Epidermal melanocyte (primary cell): Measurements from ENCODE around the gene IGFBP3.

ENCODE experiments used
- DNase-seq: peaks from one replicate; pipeline ENCODE4 v3.0.0; 2011; ENCODE audit warnings: low spot score; ENCODE audit not compliant: insufficient read length

IGFBP3 gene

DNA sequence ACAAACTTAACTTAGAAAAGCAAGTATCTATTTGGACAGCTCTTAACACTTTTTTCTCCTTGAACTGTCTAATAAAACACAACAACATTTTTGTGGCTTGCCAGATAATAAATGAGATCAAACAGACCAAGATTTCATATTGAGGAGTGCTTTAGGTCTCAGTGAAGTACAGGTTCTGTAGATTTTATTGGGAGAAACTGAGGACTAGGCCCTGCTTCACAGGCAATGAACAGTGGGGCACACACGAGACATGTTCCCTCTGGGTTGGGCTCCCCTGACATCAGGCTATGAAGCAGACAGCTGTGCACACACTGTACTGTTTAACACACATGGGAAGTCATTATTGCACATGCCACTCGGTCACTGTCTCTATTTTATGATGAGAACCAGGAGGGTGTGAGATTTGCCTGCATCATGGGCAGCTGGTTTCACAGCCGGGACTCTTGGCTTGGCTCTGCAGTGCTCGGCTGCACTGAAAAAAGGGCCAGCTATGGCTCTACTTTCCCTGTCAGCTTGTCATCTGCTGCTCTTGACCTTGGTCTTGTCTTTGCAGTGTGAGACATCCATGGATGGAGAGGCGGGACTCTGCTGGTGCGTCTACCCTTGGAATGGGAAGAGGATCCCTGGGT is 28.6 kb downstream of the IGFBP3 start:
- no peak for DNase-seq

DNA sequence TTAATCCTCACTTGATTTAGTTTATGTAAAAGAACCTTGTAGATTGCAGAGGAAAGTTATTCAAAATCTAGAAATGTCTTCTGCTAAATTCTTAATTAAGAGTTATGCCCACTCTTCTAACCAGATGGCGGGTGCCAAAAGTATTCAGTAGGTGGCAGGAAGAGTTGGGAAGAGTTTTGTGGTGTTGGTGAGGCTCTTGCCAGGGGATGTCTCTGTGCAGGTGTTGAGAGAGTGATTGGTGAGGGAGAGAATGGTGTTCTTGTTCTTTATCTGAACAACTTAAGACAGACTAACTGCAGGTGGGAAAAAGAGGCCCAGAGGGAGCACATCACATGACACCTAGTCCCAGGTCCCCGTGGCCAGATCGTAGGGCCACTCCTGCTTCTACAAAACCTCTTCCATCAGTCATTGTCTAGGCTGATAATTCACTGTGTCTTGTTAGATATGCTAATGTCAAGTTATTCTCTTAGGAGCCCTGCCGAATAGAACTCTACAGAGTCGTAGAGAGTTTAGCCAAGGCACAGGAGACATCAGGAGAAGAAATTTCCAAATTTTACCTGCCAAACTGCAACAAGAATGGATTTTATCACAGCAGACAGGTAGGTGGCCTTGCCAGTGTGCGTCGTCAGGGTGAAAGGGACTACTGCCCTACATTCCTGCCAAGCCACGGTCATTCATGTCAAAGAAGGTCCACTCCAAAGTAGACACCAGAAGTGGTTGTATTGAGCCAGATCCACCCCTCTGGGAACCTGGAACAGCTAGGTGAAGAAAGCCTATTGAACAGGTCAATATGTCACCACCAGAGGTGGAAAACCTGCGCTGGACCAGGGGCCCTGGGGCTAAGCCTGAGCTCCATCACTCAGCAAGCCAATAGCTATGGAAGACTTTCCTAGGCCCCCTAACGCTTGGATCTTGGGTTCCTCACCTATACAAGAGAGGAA is 29.3 kb downstream of the IGFBP3 start:
- no peak for DNase-seq

DNA sequence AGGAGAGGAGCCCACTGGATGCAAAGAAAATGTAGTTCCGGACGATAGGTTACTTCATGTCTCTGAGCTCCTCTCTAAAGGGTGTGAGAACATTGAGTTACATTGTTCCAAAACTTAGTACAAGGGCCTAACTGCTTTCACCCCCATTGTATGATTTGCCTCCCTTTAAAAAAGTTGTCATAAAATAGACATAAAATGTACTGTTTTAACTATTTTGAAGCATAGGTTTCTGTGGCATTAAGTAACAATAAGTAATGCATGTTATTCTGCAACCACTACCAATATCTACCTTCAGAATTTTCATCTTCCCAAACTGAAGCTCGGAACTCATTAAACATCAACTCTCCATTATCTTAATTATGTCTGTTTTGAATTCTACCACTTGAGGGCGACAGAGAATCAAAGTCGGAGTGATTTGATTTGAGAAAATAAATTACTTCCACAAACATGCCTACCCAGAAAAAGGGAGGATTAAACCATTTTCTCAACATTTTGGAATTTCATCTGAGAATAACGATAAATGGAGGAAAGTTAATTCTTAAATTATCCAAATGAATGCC is 30.1 kb downstream of the IGFBP3 start:
- no peak for DNase-seq

DNA sequence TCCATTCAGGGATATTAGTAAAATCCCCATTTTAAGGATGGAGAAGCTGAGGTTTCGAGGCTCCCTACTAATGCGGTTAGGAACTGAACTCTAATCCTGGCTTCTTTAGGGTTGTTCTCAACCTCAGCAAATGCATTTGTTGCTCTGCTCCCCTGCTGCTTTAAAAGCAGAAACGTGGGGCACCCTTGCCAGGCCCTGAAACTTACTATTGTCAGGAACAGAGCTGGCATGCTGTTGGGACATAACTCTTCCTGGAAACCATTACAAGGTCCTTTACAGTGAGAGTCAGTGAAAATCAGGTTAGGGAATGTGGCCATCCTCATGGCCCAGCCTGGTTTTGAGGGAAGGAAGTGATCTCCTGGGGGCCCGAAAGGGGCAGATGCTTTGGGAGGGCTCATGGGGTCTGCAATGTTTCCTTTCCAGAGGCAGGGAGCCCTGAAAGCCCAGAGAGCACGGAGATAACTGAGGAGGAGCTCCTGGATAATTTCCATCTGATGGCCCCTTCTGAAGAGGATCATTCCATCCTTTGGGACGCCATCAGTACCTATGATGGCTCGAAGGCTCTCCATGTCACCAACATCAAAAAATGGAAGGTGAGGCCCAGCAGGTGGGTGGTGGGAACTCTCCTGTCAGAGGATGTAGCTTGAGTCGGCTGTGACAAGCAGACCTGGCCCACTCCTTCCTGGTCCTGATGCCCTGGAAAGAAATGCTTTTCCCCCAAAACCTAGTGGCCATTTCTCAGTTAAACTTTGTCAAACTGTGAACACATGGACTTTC is 30.8 kb downstream of the IGFBP3 start:
- no peak for DNase-seq

DNA sequence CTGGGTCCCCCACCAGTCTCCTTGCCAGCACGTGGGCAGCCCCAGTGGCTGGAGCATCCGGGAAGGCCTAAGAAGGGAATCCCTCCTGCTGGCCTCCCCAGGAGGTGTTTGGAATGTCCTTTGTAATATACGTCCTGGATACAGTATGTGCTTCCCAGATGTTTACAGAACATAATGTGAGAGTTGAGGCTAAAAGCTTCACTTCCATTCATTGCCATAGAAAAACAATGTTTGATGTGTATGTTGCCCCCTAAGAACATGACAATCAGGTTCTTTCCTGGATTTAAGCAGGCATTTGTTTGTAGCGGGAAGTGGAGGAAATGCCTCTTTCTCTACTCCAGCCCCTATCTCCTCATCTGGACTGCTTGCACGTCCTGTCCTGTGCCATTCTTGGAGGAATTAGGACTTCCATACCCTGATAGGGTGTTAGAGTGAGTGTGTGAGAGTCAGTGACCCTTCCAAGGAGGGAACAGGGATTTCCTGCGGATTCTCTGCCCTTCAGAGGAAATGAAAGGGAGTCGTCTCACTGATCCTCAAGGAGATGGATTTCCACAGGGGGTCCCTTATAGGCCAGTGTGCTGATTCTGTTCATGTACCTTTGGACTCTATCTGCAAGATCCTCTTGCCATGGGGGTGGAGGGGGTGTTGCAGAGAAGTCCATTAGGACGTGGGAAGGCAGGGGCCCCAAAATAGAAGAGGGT is 31.6 kb downstream of the IGFBP3 start:
- no peak for DNase-seq

DNA sequence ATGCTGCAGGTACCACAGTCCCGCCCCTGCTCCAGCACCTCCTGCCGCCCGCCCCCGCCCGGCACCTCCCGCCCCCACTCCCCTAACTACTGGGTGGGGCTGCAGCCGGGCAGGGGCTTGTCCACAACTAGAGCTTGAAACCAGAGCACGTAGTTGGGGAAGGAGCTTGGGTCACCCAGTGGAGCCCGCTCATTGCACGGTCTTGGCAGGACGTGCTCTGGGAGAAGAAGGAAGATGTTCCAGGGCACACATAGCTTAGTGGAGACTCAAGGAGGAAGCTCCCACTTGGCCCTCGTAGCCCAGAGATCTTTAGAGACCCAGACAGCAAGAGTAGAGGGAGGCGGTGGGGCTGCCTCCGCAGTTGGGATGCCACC is 32.1 kb downstream of the IGFBP3 start:
- DNase-seq: no peak

DNA sequence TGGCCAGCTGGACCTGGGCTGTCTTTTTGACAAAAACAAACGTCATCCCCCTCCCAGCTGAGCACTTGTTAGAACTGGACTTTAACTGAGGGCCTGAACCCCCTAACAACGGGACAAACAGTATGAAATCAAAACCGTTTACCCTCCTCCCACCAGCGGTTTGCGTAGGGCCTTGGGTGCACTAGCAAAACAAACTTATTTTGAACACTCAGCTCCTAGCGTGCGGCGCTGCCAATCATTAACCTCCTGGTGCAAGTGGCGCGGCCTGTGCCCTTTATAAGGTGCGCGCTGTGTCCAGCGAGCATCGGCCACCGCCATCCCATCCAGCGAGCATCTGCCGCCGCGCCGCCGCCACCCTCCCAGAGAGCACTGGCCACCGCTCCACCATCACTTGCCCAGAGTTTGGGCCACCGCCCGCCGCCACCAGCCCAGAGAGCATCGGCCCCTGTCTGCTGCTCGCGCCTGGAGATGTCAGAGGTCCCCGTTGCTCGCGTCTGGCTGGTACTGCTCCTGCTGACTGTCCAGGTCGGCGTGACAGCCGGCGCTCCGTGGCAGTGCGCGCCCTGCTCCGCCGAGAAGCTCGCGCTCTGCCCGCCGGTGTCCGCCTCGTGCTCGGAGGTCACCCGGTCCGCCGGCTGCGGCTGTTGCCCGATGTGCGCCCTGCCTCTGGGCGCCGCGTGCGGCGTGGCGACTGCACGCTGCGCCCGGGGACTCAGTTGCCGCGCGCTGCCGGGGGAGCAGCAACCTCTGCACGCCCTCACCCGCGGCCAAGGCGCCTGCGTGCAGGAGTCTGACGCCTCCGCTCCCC is 32.7 kb downstream of the IGFBP3 start, which contains the start of gene IGFBP1:
Gene IGFBP1, plus strand, starts transcription at position 304 of the 808 bp plus-strand sequence. Its CDS starts 165 bp downstream, at position 469.
- no peak for DNase-seq

DNA sequence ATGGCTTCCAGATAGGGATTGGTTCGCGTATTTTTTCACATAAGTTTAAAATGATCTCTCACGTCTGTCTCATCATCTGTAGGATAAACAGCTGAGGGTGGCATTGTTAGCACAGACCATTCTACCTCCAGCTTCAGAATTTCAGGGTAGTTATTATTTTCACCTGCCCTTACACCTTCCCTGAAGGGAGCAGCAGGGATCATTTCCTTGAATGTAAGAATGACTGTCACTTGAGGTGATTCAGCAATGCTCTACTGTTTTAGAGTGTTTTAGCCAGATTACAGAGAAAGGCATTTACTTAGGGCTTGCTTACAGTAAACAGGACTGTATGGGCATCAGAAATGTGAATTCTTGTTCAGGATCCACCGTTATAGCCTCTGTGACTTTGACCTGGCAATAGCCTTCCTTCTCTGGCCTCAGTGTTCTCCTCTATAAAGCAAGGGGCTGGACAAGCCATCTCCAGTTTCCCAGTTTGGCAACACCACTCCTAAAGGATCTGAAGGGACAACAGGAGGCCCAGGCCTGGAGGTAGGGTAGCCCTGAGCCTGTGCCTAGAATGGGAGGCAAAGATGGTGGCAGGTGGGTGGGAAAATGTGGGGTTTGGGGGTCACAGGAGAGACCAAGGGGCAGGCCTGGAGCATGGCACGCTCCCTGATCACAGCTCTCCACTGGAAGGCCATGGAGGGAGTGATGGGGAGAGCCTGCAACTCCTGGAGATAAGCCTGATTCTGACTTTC is 34.0 kb downstream of the IGFBP3 start:
- DNase-seq: no peak

DNA sequence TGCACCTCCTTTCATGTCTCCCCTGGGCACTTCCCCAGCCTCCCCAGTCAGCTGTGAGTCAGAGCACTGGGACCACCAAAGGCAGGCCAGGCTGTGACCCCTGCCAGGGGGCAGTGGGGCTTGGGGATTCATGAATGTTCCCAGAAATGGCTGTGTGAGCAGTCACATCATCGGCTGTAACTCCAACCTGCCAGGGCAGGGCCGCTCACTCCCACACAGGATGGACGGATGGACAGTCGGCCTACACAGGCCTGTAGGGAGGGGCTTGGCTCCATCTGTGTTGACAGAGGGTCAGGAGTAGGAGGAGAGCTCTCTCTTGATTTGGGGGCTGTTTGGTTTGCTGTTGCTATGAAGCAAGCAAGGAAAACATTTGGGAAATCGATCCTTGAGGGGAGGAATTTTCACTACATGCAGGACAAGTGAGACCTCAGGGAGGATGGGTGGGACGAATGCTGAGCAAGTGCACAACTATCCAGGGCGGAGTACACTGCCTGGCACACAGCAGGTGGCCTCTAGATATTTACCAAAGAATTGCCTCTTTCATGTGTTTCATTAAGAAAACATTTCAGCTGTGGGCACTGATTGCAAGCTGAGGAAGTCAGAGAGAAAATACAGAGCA is 35.7 kb downstream of the IGFBP3 start:
- DNase-seq: no peak

DNA sequence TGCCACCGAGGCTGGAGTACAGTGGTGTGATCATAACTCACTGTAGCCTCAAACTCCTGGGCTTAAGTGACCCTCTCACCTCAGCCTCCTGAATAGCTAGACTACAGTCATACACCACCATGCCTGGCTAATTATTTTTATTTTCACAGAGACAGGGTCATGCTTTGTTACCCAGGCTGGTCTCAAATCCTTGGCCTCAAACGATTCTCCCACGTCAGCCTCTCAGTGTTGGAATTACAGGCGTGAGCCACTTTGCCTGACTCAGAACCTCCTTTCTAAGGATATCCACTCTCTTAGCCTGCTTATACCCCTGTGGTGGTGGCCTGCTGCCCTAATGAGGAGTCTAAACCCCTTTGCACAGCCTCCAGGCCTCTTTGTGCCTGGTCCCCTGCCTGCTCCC is 36.9 kb downstream of the IGFBP3 start:
- DNase-seq: no peak

DNA sequence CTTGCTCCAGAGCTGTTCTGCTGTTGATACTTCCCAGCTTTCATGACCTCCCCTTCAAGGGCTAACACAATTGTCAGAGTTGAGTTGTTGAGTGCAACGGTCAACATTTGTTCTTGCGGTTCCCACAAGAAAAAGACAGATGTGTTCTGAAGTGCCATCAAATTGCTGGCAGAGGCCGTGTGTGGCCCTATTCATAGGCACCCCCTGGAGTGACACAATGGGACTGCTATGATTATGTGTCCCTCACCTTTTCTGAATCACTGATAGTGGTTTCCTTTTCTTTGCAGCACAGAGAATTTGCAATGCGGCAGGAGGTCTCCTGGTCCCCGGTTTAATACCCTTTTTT is 38.6 kb downstream of the IGFBP3 start:
- DNase-seq: no peak

DNA sequence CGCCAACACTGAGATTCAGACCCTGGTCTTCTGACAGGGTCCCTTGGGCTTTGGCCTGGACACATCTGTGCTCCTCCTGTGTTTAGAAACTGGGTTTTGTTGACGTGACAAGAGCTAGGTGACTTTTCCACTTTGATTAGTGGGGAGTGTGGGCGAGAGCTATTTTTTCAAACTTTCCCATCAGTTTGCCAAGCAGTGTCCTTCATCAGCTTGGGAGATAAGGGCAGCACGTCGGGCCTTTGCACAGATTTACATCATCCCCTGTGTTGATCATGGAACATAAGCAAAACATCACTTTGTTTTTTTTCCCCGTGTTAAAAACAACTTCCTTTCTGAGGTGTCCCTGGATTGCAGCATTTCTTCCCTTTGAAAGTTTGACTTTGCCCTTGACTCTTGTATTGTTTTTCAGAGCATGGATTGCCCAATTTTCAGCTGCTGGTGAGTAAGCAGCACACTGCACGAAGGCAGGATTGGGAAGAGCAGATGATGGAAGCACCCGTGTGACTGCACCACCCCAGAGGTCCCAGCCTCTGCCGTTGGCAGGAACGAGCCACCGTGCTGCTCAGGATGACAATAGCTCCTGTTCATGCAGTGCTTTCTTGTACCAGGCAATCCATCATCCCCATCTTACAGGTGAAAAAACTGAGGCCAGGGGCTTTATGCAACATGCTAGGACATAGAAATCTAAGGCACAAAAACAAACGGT is 39.2 kb downstream of the IGFBP3 start:
- peak; percentile 45 for DNase-seq

DNA sequence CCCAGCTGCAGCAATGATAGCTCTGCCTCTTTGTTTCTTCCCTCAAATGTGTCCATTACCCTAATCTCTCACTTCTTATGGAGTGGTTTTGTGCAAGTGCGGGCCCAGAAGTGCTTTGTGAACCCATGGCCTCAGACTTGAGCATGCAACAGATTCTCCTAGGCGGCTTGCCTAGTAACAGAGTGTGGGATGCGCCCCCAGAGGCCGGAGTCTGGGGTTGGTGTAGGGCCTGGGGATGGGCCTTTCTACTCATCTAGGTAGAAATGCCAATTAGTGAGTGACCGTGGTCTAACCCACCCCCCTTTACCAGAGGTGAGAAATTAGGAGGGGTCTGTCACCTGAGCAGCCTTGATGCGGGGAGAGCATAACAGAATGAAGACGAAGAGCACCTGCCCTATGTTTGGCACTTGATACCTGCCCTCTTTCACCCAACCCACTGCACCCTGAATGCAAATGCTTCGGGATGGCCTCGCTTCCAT is 39.8 kb downstream of the IGFBP3 start:
- DNase-seq: no peak

DNA sequence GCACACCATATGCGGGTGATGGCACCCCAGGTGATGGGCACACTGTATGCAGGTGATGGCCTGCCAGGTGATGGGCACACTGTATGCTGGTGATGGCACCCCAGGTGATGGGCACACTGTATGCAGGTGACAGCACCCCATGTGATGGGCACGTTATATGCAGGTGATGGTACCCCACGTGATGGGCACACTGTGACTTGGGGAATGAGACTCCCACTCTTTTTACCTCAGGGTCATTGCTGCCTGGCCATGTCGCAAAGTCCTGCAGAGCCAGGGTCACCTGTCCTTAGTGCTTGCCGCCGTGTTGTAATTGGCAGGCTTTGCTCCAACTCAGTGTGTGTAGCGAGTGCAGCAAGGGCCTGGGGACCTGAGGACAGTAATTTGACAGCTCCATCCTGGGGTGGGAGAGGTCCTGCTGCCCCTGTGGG is 40.6 kb downstream of the IGFBP3 start:
- DNase-seq: no peak

DNA sequence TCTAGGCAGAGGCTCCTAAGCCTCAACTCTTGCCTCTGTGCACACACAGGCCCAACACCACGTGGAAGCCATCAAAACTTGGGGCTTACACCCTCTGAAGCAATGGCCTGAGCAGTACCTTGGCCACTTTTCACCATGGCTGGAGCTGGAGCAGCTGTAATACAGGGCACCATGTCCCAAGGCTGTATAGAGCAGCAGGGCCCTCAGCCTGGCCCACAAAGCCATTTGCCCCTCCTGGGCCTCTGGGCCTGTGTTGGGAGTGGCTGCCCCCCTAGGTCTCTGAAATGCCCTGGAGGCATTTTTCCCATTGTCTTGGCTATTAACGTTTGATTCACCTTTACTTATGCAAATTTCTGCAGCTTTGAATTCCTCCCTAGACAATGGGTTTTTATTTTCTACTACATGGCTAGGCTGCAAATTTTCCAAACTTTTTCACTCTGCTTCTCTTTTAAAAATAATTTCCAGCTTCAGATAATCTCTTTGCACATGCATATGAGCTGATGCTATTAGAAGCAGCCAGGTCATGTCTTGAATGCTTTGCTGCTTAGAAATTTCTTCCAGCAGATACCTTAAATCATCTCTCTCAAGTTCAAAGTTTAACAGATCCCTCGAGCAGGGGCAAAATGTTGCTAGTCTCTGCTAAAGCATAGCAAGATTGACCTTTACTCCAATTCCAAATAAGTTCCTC is 42.5 kb downstream of the IGFBP3 start:
- no peak for DNase-seq

DNA sequence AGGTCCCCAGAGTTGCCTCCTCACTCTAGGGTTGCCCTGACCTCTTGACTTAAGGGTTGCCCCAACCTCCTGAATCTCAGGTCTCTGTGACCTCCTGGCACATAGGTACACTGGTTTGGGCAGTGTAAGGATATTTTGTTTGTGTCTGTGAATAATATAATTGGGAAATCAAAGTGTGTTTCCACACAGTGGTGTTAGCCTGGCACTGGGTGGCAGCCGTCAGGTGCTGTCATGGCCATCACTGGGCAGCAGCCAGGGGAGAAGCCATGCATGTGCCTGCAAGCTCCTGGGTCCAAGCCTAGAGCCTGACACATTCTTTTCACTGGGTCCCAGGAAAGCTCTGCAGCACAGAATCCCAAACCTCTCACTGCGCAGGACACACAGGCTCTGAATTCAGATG is 44.6 kb downstream of the IGFBP3 start:
- DNase-seq: no peak

DNA sequence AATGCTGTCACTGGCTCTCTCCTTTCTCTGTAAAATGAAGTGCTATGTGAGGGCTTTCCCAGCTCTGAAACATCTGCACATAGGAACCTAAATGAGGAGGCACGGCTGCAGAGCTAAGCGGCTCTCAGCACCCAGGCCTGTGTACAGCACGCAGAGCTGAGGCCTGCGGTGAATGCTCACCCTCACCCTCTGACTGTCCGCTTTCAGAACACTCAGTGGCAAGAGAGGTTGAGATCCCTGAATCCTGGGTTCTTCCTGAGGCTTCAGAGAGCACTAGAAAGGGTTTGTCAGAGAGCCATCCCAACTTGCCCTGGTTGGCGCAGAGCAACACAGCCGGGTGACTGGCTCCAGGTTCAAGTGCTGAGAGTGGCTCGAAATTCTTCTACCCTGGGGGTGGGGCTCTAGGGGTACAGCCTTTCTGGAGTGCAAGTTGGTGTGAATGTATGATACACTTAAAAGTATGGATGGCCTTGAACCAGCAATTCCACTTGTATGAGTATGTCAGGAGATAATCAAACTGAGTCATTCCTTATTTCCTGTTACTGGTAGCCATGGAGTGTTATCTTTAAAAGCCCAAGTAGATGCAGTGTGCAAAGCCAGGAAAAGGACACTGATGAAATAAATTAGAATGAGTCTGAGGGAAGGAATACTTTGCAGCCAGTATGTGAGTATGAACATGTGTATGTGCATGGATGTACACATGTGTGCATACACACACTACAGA is 46.5 kb downstream of the IGFBP3 start:
- no peak for DNase-seq
